Naive B cell (primary cell): ENCODE results near the gene CADPS. TPM values are rescaled to one million over a fixed set of nuclear protein-coding genes. Genes with fewer than 3 reads are reported as not detected.

Experiments
- ATAC-seq, 2 donors: fragments of 150-1000 bp; cut with Tn5 transposase; 2 replicates each; pipeline ENCODE4 v1.10.0; 2021; ENCODE audit warnings: low read depth in 2 of 2, mild to moderate bottlenecking in 2 of 2, moderate library complexity in 2 of 2
- DNase-seq: peaks from one replicate; pipeline ENCODE4 v3.0.0; 2022
- H3K27ac Mint-ChIP-seq, 6 donors: one replicate each; pipeline ENCODE4 v1.8.0; 2020 to 2022; ENCODE audit warnings: mild to moderate bottlenecking in 6 of 6, mixed read lengths in 6 of 6, moderate library complexity in 5 of 6, inconsistent platforms in 2 of 6
- H3K27me3 Mint-ChIP-seq, 3 donors: one replicate each; pipeline ENCODE4 v1.8.0; 2021 to 2022; ENCODE audit warnings: mixed read lengths in 3 of 3, mild to moderate bottlenecking in 1 of 3
- H3K36me3 Mint-ChIP-seq, 2 donors: one replicate each; pipeline ENCODE4 v1.8.0; 2020 to 2022; ENCODE audit warnings: mixed read lengths in 2 of 2, inconsistent platforms in 1 of 2, mild to moderate bottlenecking in 1 of 2
- H3K4me1 Mint-ChIP-seq, 3 donors: one replicate each; pipeline ENCODE4 v1.8.0; 2020 to 2022; ENCODE audit warnings: mixed read lengths in 3 of 3, inconsistent platforms in 1 of 3, mild to moderate bottlenecking in 1 of 3, moderate library complexity in 1 of 3
- H3K4me3 Mint-ChIP-seq, 8 donors: one replicate each; pipeline ENCODE4 v1.8.0; 2020 to 2022; ENCODE audit warnings: mild to moderate bottlenecking in 8 of 8, mixed read lengths in 8 of 8, moderate library complexity in 8 of 8, inconsistent platforms in 2 of 8
- H3K9me3 Mint-ChIP-seq, 7 donors: one replicate each; pipeline ENCODE4 v1.8.0; 2020 to 2022; ENCODE audit warnings: mixed read lengths in 7 of 7, mild to moderate bottlenecking in 5 of 7, inconsistent platforms in 2 of 7, moderate library complexity in 1 of 7
- polyA plus RNA-seq, 6 donors: library from polyadenylated mRNA; unstranded; fragments of 300-500 nt; fragmentation: Illumina TruSeq; gene quantifications; one replicate each; pipeline ENCODE4 v1.2.3, GENCODE V29; 2021; ENCODE audit warnings: low read depth in 6 of 6

The CADPS gene
- polyA plus RNA-seq, 6 donors from 2014 or later, result not detected

DNA sequence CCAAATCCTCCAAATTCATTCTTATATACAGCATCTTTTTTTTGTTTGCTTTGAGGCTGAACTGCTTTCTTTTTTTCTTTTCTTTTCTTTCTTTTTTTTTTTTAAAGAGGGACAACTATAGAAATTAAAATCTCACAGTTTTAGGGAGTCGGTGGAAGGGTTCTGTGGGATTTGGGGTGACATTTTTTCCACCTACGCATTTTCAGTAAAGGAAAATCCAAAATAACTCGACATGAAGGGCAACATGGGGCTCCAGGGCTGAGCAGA, 498.8 kb downstream of the CADPS start:
- Mint-ChIP-seq H3K4me3 (no peak overlapping the region), H3K27ac (no peak overlapping the region), H3K9me3 (peaks cover 0 to 10% (median 0%) of the 10 kb centered on the region in 7 donors), H3K36me3 (peaks cover 0 to 16% of the 10 kb centered on the region in 2 donors), H3K27me3 (peaks cover 54 to 84% (median 81%) of the 10 kb centered on the region in 3 donors), H3K4me1 (peaks cover 0 to 8% (median under 1%) of the 10 kb centered on the region in 3 donors)
- ATAC-seq, result no peak
- no peak for DNase-seq

GRCh38 chr3:62375655-62376453, 499.4 kb downstream of the CADPS start:
- DNase-seq, result no peak
- ATAC-seq, result no peak
- Mint-ChIP-seq H3K27ac (no peak overlapping the region), H3K9me3 (peaks cover 0 to 13% (median 0%) of the 10 kb centered on the region in 7 donors), H3K27me3 (peaks cover 54 to 84% (median 81%) of the 10 kb centered on the region in 3 donors), H3K4me1 (peaks cover 0 to 8% (median 6%) of the 10 kb centered on the region in 3 donors), H3K36me3 (peaks cover 0 to 16% of the 10 kb centered on the region in 2 donors), H3K4me3 (no peak overlapping the region)

- H3K4me1 Mint-ChIP-seq, result peaks cover 0 to 9% (median 8%) of the 10 kb centered on the region in 3 donors
- peak overlapping the region in 1 of 8 donors; percentile 22 for H3K4me3 Mint-ChIP-seq
- H3K27ac Mint-ChIP-seq, result peak overlapping the region in 2 of 6 donors; percentile 62 to 75
- no peak for ATAC-seq
- H3K36me3 Mint-ChIP-seq, result peaks cover 0 to 16% of the 10 kb centered on the region in 2 donors
- no peak for DNase-seq
- peaks cover 0 to 16% (median 2%) of the 10 kb centered on the region in 7 donors for H3K9me3 Mint-ChIP-seq
- H3K27me3 Mint-ChIP-seq, result peaks cover 50 to 84% (median 81%) of the 10 kb centered on the region in 3 donors
Measured at GRCh38 chr3:62374341-62375218, 500.6 kb downstream of the CADPS start.

DNA sequence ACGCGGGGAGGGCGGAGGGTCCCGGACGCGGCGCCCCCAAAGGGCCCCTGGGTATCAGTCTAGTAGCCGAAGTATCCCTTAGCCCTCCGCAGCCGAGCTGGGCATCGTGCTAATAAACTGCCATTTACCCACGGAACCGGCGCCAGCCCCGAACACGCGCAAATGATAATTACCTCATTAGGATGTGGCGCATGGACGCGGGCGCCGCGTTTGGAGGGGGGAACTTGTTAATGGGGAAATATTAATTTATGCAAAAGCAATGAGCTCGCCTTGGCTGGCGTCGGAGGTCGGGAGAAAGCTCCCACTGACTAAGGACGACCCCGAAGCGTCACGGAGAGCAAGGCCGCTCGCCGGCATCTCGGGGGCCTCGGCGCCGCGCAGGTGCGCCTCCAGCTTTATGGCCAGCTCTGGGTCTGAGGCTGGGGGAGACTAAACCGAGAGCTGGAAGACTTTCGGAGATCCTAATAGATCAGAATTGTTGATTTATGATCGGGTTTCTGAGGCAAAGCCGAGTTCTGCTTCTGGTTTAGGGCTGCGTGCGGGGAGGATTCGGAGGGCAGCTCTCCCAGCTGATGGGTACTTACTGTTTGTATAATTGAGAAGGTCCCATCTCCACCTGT, 501.4 kb downstream of the CADPS start:
- no peak overlapping the region for H3K27ac Mint-ChIP-seq
- peak overlapping the region in 1 of 8 donors; percentile 44 for H3K4me3 Mint-ChIP-seq
- no peak for ATAC-seq
- peaks cover 0 to 9% (median 8%) of the 10 kb centered on the region in 3 donors for H3K4me1 Mint-ChIP-seq
- H3K27me3 Mint-ChIP-seq, result peaks cover 45 to 83% (median 78%) of the 10 kb centered on the region in 3 donors
- peaks cover 0 to 16% (median 2%) of the 10 kb centered on the region in 7 donors for H3K9me3 Mint-ChIP-seq
- H3K36me3 Mint-ChIP-seq, result peaks cover 0 to 16% of the 10 kb centered on the region in 2 donors
- DNase-seq, result no peak

- Mint-ChIP-seq H3K36me3 (peaks cover 0 to 14% of the 10 kb centered on the region in 2 donors), H3K27me3 (peaks cover 45 to 86% (median 79%) of the 10 kb centered on the region in 3 donors), H3K9me3 (peaks cover 0 to 16% (median 2%) of the 10 kb centered on the region in 7 donors), H3K4me3 (peak within 1 kb of the TSS in 1 of 8 donors; percentile 44), H3K4me1 (peaks cover 0 to 14% (median 8%) of the 10 kb centered on the region in 3 donors), H3K27ac (no peak within 1 kb of the TSS)
- no peak for ATAC-seq
- DNase-seq, result no peak
Measured at GRCh38 chr3:62373215-62373614, 502.0 kb downstream of the CADPS start, which contains the start of gene FEZF2. FEZF2 (minus strand) TSS chr3:62373550; CDS start chr3:62372868, 682 bp downstream.

GRCh38 chr3:62372621-62373041, 502.6 kb downstream of the CADPS start:
- Mint-ChIP-seq H3K27me3 (peaks cover 50 to 87% (median 79%) of the 10 kb centered on the region in 3 donors), H3K4me3 (no peak overlapping the region), H3K4me1 (peaks cover 0 to 16% (median 8%) of the 10 kb centered on the region in 3 donors)

DNA sequence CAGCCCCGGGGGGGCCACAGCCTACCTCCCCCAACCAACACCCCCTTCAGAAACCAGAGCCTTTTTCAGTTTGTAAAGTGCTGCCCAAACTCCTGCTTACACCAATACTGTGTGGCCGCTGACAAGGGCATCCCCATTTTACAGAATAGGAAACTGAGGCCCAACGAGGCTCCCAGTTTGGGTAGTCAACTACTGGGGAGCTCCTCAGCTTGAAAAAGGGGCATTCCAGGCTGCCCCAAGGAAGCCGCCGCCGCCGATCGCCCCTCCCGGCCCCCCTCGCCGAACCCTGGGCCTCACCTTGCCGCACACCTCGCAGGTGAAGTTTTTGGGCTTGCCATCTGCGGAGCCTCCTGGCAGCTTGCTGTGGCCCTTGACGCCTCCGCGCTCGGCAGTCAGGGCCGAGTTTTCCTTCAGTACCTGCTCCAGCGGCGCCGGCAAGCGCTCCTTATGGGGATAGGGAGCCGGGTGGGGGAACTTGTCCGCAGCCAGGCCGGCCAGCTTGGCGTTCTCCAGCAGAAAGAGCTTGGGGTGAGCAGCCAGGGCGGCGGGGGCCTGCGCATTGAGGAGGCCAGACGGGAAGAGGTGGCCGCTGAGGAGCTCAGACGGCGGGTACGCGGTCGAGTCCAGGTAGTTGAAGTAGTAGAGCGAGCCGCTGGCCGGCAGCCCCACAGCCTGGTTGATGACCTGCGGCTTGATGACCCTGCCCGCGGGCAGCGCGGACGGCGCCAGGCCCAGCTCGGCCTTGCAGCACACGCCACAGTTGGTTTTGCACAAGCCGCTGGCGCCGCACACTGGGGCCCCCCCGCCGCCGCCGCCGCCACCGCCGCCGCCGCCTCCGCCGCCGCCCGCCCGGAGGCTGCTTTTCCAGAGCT, 503.3 kb downstream of the CADPS start:
- Mint-ChIP-seq H3K4me1 (peaks cover 0 to 16% (median 8%) of the 10 kb centered on the region in 3 donors), H3K36me3 (peaks cover 0 to 9% of the 10 kb centered on the region in 2 donors), H3K27ac (peak overlapping the region in 1 of 6 donors; percentile 24), H3K9me3 (peaks cover 0 to 16% (median 2%) of the 10 kb centered on the region in 7 donors), H3K27me3 (peaks cover 55 to 91% (median 86%) of the 10 kb centered on the region in 3 donors), H3K4me3 (no peak overlapping the region)
- no peak for ATAC-seq
- DNase-seq, result no peak

More at GRCh38 chr3:62372621-62373041, 502.6 kb downstream of the CADPS start:
- no peak overlapping the region for H3K27ac Mint-ChIP-seq
- ATAC-seq, result no peak
- no peak for DNase-seq
- peaks cover 0 to 16% (median 2%) of the 10 kb centered on the region in 7 donors for H3K9me3 Mint-ChIP-seq
- peaks cover 0 to 9% of the 10 kb centered on the region in 2 donors for H3K36me3 Mint-ChIP-seq

GRCh38 chr3:62370858-62371719, 504.1 kb downstream of the CADPS start:
- H3K27ac Mint-ChIP-seq, result no peak overlapping the region
- no peak for ATAC-seq
- peaks cover 0 to 16% (median 8%) of the 10 kb centered on the region in 3 donors for H3K4me1 Mint-ChIP-seq

DNA sequence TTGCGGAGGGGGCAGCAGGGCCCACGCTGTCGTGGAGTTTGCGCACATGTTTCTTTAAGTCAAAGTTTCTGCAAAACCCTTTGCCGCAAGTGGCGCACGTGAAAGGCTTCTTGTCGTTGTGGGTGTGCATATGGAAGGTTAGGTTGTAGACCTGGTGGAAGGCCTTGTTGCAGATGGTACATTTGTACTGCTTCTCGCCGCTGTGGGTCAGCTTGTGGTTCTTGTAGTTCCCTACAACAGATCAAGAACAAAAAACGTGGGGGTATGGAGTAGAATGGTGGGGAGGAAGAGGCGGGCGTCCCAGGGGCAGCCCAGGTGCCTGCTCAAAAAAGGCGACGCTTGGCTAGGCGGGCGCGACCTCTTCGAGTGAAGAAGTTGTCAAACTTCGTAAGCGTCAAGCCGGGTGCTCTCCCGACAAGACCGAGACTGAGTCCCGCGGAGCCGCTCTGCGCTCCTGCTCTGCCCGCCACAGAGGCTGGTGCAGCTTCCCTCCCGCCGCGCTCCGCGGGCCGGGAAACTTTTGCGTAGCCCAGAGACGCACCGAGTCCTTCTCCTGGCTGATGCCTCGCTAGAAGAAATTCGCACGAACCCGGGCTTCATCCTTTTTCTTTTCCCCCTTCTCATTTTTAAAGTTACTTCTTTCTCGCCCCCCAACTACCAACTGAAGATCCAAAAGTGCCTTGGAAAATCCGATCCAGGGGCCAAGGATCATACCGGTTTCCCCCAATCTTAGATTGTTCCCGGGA, 504.9 kb downstream of the CADPS start:
- Mint-ChIP-seq H3K27ac (peak overlapping the region in 1 of 6 donors; percentile 30), H3K27me3 (peaks cover 58 to 91% (median 87%) of the 10 kb centered on the region in 3 donors), H3K4me3 (no peak overlapping the region)

More at GRCh38 chr3:62370858-62371719, 504.1 kb downstream of the CADPS start:
- H3K4me3 Mint-ChIP-seq, result no peak overlapping the region
- H3K36me3 Mint-ChIP-seq, result peaks cover 0 to 5% of the 10 kb centered on the region in 2 donors
- peaks cover 0 to 13% (median 1%) of the 10 kb centered on the region in 7 donors for H3K9me3 Mint-ChIP-seq
- no peak for DNase-seq
- peaks cover 58 to 91% (median 87%) of the 10 kb centered on the region in 3 donors for H3K27me3 Mint-ChIP-seq

DNA sequence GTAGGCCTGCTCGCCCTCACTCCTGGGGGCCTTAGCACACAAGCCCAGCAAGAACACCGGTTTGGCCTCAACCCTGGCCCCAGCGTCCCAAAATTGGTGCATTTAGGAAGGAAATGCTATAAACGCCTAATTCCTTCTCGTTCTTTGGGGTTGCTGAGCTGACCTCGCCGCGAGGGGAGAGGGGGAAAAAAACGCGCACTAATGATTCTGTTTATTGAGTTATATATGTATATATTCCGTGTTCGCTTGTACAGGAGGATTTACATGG, 505.8 kb downstream of the CADPS start:
- H3K36me3 Mint-ChIP-seq, result no peaks in the 10 kb centered on the region
- H3K27me3 Mint-ChIP-seq, result peaks cover 60 to 91% (median 83%) of the 10 kb centered on the region in 3 donors
- peaks cover 0 to 16% (median 5%) of the 10 kb centered on the region in 3 donors for H3K4me1 Mint-ChIP-seq
- peaks cover 0 to 10% (median 6%) of the 10 kb centered on the region in 7 donors for H3K9me3 Mint-ChIP-seq
- ATAC-seq, result no peak
- H3K27ac Mint-ChIP-seq, result no peak overlapping the region
- no peak for DNase-seq
- H3K4me3 Mint-ChIP-seq, result no peak overlapping the region

More for the DNA sequence above, 504.9 kb downstream of the CADPS start:
- Mint-ChIP-seq H3K36me3 (no peaks in the 10 kb centered on the region), H3K4me1 (peaks cover 0 to 16% (median 8%) of the 10 kb centered on the region in 3 donors), H3K9me3 (peaks cover 0 to 10% (median 6%) of the 10 kb centered on the region in 7 donors)
- ATAC-seq (no peak), DNase-seq (no peak)
